ENCODE data around the gene TRABD2B. TPM values are rescaled to one million over a fixed set of nuclear protein-coding genes. Genes with fewer than 3 reads are reported as not detected.

Gene TRABD2B
- total RNA-seq, 2 experiments from 2014 or later = not detected

DNA sequence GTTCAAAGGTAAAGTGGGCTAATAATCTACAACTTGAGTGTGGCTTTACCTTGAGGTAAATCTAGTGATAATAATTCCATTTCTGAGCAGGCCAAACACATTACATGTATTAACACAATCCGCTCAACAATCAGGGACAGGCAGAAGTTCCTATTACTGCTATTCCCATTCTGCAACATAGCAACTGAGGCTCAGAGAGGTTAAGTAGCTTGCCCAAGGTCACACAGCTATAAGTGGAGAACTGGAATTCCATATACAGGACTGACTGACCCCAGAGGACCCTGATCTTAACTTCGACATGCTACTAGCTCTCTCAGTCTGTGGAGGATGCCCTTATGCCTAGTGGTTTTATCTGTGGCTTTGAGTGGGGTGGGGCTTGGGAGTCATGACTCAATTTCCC lies 110.1 kb downstream of the TRABD2B start:
- Mint-ChIP-seq H3K27ac (no peak overlapping the region), H3K36me3 (ENCODE audit: low read depth) (no peaks in the 10 kb centered on the region), H3K4me3 (no peak overlapping the region), H3K27me3 (ENCODE audit: low read depth) (peaks cover 5% of the 10 kb centered on the region), H3K9me3 (ENCODE audit: insufficient read depth) (no peaks in the 10 kb centered on the region), H3K4me1 (ENCODE audit: low read depth) (no peaks in the 10 kb centered on the region)
- CTCF ChIA-PET = no interaction called here
- DNase-seq (no peak), ATAC-seq (no peak)
- POLR2A ChIA-PET = no interaction called here

DNA sequence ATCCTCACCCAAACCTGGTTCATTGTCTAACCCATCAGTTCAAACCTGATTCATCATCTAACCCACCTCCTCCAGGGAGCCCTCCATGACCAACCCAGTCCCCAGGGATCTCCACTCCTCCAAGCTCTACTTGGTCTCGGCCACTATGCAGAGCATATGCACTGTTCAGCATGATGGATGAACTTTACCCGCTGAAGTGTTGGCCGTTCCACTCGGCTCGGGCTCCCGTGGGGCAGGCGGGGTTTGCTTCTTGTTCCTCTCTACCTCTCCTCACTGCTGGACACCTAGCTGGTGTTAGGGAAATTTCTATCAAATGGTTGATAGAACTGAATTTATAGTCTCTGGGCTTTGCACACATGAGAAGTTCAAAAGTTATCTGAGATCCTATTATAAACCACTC lies 111.0 kb downstream of the TRABD2B start:
- CTCF ChIA-PET = no interaction called here
- Mint-ChIP-seq H3K4me3 (no peak overlapping the region), H3K27me3 (ENCODE audit: low read depth) (peaks cover 5% of the 10 kb centered on the region), H3K36me3 (ENCODE audit: low read depth) (no peaks in the 10 kb centered on the region), H3K4me1 (ENCODE audit: low read depth) (no peaks in the 10 kb centered on the region), H3K9me3 (ENCODE audit: insufficient read depth) (no peaks in the 10 kb centered on the region), H3K27ac (no peak overlapping the region)
- DNase-seq (no peak), ATAC-seq (no peak)
- POLR2A ChIA-PET = no interaction called here

DNA sequence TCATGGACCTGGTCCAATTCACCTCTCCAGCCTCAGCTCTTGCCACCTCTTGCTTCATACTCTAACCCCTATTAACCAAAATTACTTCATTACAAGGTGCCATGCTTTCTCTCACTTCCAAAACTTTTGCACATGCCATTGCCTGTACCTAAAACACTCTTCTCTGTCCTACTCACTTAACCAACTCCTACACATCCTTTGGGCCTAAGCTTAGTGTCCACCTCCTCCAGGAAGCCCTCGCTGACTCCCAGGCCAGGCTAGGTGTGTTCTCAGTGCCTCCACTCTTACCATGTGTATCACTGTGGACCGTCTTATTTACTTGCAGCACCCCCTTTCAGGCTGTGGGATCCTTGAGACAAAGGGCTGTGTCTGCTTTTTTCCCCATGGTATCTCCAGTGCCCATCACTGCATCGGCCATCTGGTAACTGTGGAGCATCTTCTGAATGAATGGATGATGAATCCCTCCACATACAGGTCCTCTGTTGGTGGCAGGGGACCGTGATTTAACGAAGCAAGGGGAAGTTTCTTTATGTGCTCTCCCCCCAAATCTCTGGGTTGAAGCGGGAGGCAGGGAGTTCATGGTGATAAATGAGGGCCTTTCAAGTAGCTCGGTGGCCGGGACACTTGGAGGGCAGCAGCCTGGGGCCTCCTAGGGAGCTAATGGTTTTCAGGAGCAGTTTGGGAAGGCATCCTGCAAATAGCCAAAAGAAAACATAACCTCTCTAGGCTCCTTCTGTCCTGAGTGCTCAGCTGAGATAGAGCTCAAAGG lies 111.9 kb downstream of the TRABD2B start:
- peaks cover 5% of the 10 kb centered on the region for H3K27me3 Mint-ChIP-seq (ENCODE audit: low read depth)
- H3K36me3 Mint-ChIP-seq (ENCODE audit: low read depth) = no peaks in the 10 kb centered on the region
- no peaks in the 10 kb centered on the region for H3K4me1 Mint-ChIP-seq (ENCODE audit: low read depth)
- CTCF ChIA-PET = no interaction called here
- POLR2A ChIA-PET = no interaction called here
- DNase-seq (no peak), ATAC-seq (no peak)
- H3K9me3 Mint-ChIP-seq (ENCODE audit: insufficient read depth) = no peaks in the 10 kb centered on the region
- no peak overlapping the region for H3K27ac Mint-ChIP-seq
- H3K4me3 Mint-ChIP-seq = no peak overlapping the region

DNA sequence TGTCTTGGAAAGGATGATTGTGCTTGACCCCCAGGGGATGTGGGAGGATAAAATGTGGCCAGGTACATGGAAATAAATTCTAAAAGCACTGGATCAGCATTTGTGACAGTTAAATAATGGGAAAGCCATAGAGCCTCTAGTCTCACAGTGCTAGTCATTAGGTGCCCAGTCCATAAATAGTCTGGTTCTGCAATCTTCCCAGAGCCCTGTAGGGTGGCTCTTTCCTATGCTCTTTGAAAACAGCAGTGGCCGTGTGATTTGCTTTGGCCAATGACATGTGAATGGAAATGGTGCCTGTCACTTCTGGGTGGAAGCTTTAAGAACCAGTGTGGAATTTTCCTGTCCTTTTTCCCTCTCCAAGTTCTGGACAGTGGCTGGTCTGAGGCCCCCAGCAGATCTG lies 113.2 kb downstream of the TRABD2B start:
- ChIA-PET POLR2A (no interaction called here), CTCF (no interaction called here)
- Mint-ChIP-seq H3K27ac (no peak overlapping the region), H3K4me3 (no peak overlapping the region), H3K9me3 (ENCODE audit: insufficient read depth) (no peaks in the 10 kb centered on the region), H3K4me1 (ENCODE audit: low read depth) (no peaks in the 10 kb centered on the region), H3K27me3 (ENCODE audit: low read depth) (peaks cover 4% of the 10 kb centered on the region), H3K36me3 (ENCODE audit: low read depth) (no peaks in the 10 kb centered on the region)
- no peak for DNase-seq
- ATAC-seq = no peak

DNA sequence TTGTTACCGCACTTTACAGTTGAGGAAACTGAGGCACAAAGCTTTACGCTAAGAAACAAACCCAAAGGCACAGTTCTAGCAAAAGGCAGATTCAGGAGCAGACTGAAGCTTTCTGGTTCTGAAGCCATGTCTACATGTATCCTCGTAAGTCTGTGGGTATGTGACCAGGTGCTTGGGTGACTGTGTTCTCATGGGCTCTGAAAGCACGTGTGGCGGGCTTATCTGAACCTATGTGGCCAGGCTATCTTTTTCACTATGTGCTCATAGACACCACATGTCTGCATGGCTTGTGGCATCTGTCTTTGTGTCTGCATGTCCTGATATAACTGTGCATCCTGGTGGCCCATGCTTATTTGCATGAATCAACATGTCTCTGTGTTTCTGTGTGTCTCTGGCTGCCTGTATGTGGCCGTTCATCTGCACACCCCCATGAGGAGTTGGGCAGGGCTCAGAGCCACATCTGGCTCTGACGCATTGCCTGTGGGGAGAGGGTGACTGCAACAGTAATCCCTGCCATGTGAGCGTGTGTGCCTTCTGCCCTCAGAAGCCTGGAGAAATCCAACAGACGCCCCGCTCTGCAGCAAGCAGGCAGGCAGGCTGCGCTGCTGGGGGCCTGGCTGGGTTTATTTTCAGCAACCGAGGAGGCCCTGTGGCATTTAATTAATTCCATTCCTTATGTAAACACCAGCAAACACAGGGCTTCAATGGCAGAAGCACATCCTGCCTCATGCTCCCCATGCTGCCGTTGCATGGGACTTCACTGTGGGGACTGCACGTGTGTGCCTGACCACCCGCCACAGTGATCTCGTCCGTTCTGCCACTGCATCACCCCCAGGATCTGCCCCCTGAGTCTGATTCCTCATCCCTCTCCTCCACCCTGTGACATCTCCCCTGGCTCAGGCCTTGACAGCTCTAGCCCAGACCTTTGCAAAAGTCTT lies 115.4 kb downstream of the TRABD2B start:
- ChIA-PET CTCF (no interaction called here), POLR2A (no interaction called here)
- no peak overlapping the region for H3K27ac Mint-ChIP-seq
- ATAC-seq (no peak), DNase-seq (no peak)
- no peaks in the 10 kb centered on the region for H3K36me3 Mint-ChIP-seq (ENCODE audit: low read depth)
- H3K4me3 Mint-ChIP-seq = no peak overlapping the region
- no peaks in the 10 kb centered on the region for H3K4me1 Mint-ChIP-seq (ENCODE audit: low read depth)
- peaks cover 3% of the 10 kb centered on the region for H3K27me3 Mint-ChIP-seq (ENCODE audit: low read depth)
- H3K9me3 Mint-ChIP-seq (ENCODE audit: insufficient read depth) = no peaks in the 10 kb centered on the region

DNA sequence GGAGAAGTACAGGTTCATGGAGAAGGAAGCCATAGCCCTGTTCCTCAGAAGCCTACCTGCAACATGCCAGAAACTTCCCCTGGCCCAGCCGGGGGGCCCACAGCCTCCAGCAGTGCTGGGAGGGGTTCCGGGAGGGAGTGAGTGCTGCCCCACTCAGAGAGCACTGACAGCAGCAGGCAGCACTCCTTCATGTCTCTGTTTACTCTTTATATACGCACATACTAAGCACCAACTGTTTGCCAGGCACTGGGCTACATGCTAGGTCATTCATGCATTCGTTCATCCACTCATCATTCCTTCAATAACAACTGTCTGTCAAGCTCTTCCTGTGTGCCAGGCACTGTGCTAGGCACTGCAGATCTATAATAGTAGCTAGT lies 120.6 kb downstream of the TRABD2B start:
- no peak overlapping the region for H3K4me3 Mint-ChIP-seq
- H3K27ac Mint-ChIP-seq = no peak overlapping the region
- H3K36me3 Mint-ChIP-seq (ENCODE audit: low read depth) = no peaks in the 10 kb centered on the region
- no peaks in the 10 kb centered on the region for H3K9me3 Mint-ChIP-seq (ENCODE audit: insufficient read depth)
- DNase-seq (no peak), ATAC-seq (no peak)
- ChIA-PET CTCF (no interaction called here), POLR2A (no interaction called here)
- H3K4me1 Mint-ChIP-seq (ENCODE audit: low read depth) = no peaks in the 10 kb centered on the region
- H3K27me3 Mint-ChIP-seq (ENCODE audit: low read depth) = peaks cover 5% of the 10 kb centered on the region

DNA sequence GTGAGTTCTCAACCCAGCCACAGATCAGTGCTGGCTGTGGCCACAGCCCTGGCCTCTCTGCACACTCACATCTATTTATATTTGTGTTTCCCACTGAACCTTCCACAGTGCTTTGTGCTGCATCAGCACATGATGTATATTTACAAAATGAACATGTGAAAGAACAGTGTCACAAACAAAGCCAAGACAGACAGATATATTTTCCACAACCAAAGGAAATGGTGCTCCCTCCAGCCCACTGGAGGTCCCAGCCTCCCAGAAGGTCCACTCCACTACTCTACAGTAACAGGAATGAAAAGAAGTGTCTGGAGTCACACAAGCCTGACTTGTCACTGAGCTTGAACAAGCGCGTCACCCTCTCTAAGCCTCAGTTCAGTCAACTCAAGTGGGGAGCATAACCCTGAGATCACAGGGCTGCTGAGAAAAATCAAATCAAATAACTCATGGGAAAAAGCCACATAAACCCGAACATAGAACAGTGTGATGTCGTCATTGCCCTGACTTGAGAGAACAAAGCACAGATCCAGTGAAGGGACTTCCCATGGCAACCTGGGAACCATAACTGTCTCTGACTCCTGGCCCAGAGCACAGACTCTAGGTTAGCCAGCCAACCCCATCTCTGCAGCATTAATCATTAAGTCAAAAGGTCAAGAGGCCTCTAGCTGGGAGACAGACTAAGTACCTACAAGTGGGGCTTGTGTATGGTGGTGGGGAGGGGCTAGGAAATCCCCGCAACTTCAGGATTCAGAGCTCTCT lies 121.2 kb downstream of the TRABD2B start:
- ChIA-PET CTCF (no interaction called here), POLR2A (no interaction called here)
- no peak overlapping the region for H3K4me3 Mint-ChIP-seq
- no peaks in the 10 kb centered on the region for H3K4me1 Mint-ChIP-seq (ENCODE audit: low read depth)
- ATAC-seq (no peak), DNase-seq (no peak)
- peaks cover 5% of the 10 kb centered on the region for H3K27me3 Mint-ChIP-seq (ENCODE audit: low read depth)
- no peak overlapping the region for H3K27ac Mint-ChIP-seq
- no peaks in the 10 kb centered on the region for H3K36me3 Mint-ChIP-seq (ENCODE audit: low read depth)
- no peaks in the 10 kb centered on the region for H3K9me3 Mint-ChIP-seq (ENCODE audit: insufficient read depth)

DNA sequence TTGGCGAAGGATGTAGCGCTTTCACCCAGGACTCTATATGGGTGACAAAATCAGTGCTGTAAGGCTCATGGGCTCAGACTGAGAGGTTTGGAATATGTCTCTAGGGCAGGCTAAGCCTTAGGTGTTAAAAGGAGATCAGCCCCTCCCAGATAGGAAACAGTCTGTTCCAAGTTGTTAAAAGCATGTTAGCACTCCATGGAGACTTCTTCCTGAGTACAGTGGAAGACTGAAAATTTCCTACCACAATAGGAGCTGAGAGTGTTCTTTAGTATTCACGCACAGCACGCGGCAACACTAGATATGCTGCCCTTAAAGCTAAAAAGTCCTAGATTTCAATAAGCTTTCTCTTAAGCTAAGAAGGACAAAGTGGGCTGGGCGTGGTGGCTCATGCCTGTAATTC lies 122.1 kb downstream of the TRABD2B start:
- Mint-ChIP-seq H3K4me3 (no peak overlapping the region), H3K9me3 (ENCODE audit: insufficient read depth) (no peaks in the 10 kb centered on the region), H3K27ac (no peak overlapping the region), H3K27me3 (ENCODE audit: low read depth) (peaks cover 5% of the 10 kb centered on the region), H3K4me1 (ENCODE audit: low read depth) (no peaks in the 10 kb centered on the region), H3K36me3 (ENCODE audit: low read depth) (no peaks in the 10 kb centered on the region)
- no peak for DNase-seq
- ChIA-PET CTCF (no interaction called here), POLR2A (no interaction called here)
- ATAC-seq = no peak

DNA sequence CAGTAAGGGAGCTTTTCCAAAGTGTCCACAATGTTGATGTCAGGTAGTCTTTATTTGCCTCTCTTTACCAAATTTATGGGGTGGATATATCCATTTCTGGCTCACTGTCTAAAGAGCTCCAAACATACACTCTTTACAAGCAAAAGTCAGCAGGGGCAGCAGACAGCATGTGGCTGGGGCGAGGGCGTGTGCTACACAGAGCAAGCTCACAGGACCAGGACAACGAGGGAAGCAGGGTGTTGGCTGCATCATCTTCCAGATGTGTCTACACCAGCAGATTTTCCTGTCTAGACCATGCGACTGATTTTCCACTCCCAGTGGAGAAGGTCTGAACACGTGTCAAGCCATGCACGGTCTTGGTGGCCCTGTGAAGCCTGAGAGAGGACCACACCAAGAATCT lies 123.8 kb downstream of the TRABD2B start:
- no peaks in the 10 kb centered on the region for H3K36me3 Mint-ChIP-seq (ENCODE audit: low read depth)
- H3K9me3 Mint-ChIP-seq (ENCODE audit: insufficient read depth) = no peaks in the 10 kb centered on the region
- ChIA-PET CTCF (no interaction called here), POLR2A (no interaction called here)
- DNase-seq = no peak
- no peak overlapping the region for H3K4me3 Mint-ChIP-seq
- no peak overlapping the region for H3K27ac Mint-ChIP-seq
- no peak for ATAC-seq
- no peaks in the 10 kb centered on the region for H3K4me1 Mint-ChIP-seq (ENCODE audit: low read depth)
- H3K27me3 Mint-ChIP-seq (ENCODE audit: low read depth) = peaks cover 9% of the 10 kb centered on the region

DNA sequence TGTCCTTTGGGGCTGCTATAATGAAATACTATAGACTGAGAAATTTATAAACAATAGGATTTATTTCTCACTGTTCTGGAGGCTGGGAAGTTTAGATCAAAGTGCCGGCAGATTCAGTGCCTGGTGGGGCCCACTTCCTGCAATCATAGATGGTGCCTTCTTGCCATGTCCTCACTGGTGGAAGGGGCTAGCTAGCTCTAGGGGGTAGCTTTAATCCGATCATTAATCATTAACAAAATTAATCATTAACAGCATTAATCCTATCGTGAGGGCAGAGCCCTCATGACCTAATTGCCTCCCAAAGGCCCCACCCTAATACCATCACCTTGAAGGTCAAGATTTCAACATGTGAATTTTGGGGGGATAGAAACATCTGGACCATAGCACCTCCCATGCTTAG lies 124.3 kb downstream of the TRABD2B start:
- no peak overlapping the region for H3K27ac Mint-ChIP-seq
- no peaks in the 10 kb centered on the region for H3K9me3 Mint-ChIP-seq (ENCODE audit: insufficient read depth)
- ATAC-seq = no peak
- H3K4me3 Mint-ChIP-seq = no peak overlapping the region
- peaks cover 11% of the 10 kb centered on the region for H3K27me3 Mint-ChIP-seq (ENCODE audit: low read depth)
- POLR2A ChIA-PET = no interaction called here
- no peak for DNase-seq
- CTCF ChIA-PET = no interaction called here
- no peaks in the 10 kb centered on the region for H3K36me3 Mint-ChIP-seq (ENCODE audit: low read depth)
- no peaks in the 10 kb centered on the region for H3K4me1 Mint-ChIP-seq (ENCODE audit: low read depth)

DNA sequence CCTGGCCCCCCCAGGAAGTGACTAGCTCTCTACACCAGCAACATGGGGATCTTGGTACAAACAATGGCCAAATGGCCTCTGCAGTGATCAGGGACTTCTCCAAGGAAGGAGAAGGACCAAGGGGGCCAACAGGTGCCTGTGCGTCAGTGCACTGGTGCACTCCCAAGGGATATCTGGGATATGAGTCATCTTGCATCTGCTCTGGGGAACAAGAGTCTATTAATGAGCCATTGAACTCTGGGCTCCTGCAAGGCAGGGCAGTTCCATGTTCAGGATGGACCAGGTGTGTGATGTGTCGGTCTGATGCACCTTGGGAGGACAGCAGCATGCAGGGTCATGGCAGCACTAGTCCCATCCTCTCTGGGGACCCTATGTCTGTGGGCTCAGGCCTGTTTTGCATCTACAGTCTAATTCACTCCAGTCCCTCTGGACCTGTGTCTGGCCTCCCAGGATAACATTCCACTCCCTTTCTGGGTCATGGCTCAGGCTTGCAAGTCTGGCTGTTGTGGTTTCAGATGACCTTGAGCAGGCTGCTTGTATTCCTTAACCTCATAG lies 125.3 kb downstream of the TRABD2B start:
- H3K36me3 Mint-ChIP-seq (ENCODE audit: low read depth) = no peaks in the 10 kb centered on the region
- H3K4me3 Mint-ChIP-seq = no peak overlapping the region
- ATAC-seq = no peak
- H3K9me3 Mint-ChIP-seq (ENCODE audit: insufficient read depth) = no peaks in the 10 kb centered on the region
- no peaks in the 10 kb centered on the region for H3K4me1 Mint-ChIP-seq (ENCODE audit: low read depth)
- H3K27ac Mint-ChIP-seq = no peak overlapping the region
- DNase-seq = no peak
- H3K27me3 Mint-ChIP-seq (ENCODE audit: low read depth) = peaks cover 11% of the 10 kb centered on the region
- CTCF ChIA-PET = no interaction called here
- POLR2A ChIA-PET = no interaction called here
